ENCODE data around the gene DOCK3.

The DOCK3 gene

DNA sequence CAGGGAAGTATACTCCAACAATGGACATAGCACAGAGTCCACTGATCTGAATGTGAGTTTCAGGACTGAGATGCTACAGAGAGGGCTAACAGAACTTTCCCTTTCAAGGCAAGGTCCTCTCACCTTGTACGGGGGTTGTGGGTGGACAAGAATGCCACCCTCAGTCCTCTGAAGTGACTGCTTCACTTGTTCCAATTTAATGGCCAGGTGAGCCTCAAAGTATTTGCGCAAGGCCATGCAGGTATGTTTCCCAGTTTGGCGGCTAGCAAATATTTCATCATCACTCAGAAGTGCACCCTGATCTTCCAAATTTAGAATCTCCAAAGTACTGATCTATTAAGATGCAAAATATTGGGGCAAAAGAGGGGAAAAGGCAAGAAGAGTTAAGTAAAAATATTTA is 754.4 kb downstream of the DOCK3 start:
- TF ChIP-seq, protein P1, sequence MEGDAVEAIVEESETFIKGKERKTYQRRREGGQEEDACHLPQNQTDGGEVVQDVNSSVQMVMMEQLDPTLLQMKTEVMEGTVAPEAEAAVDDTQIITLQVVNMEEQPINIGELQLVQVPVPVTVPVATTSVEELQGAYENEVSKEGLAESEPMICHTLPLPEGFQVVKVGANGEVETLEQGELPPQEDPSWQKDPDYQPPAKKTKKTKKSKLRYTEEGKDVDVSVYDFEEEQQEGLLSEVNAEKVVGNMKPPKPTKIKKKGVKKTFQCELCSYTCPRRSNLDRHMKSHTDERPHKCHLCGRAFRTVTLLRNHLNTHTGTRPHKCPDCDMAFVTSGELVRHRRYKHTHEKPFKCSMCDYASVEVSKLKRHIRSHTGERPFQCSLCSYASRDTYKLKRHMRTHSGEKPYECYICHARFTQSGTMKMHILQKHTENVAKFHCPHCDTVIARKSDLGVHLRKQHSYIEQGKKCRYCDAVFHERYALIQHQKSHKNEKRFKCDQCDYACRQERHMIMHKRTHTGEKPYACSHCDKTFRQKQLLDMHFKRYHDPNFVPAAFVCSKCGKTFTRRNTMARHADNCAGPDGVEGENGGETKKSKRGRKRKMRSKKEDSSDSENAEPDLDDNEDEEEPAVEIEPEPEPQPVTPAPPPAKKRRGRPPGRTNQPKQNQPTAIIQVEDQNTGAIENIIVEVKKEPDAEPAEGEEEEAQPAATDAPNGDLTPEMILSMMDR (IDR thresholded peaks at IDR 0.05; ENCODE audit: extremely low read depth, missing control alignments): no peak
- no peak for DNase-seq (ENCODE audit: low spot score)

All from GM20000 (cell line).